SU-DHL-6 (cell line): ENCODE measurements around the gene GRIA1.

Source experiments
- H2AFZ ChIP-seq: fragments of 200-600 bp; sonication (generic); 2 replicates; pipeline ENCODE4 v1.6.1; 2014; ENCODE audit warnings: low read depth, mild to moderate bottlenecking, moderate library complexity, mixed read lengths, antibody characterized with exemption, low read length; ENCODE audit not compliant: severe bottlenecking
- H3F3A ChIP-seq: fragments of 200-600 bp; shearing (Covaris generic); 2 replicates; pipeline ENCODE4 v1.6.0; 2016; ENCODE audit warnings: antibody characterized with exemption, mild to moderate bottlenecking; ENCODE audit not compliant: insufficient read depth
- H3K27ac ChIP-seq: fragments of 200-600 bp; sonication (generic); 2 replicates; pipeline ENCODE4 v1.5.1; 2016; ENCODE audit warnings: low read depth, mild to moderate bottlenecking, low read length, moderate library complexity, mixed read lengths
- H3K27me3 ChIP-seq: fragments of 200-600 bp; sonication (generic), shearing (Covaris generic); 2 replicates; pipeline ENCODE4 v1.6.0; 2014; ENCODE audit warnings: mild to moderate bottlenecking, low read length
- H3K36me3 ChIP-seq: fragments of 200-600 bp; sonication (generic); 2 replicates; pipeline ENCODE4 v1.6.1; 2014; ENCODE audit warnings: mild to moderate bottlenecking, low read length, mixed read lengths
- H3K4me2 ChIP-seq: fragments of 300-600, 200-600 bp; shearing (Covaris generic), sonication (generic); 2 replicates; pipeline ENCODE4 v1.6.0; 2014; ENCODE audit warnings: low read length, low read depth, mild to moderate bottlenecking; ENCODE audit not compliant: poor library complexity, severe bottlenecking
- H3K4me3 ChIP-seq: fragments of 200-600 bp; sonication (generic); 2 replicates; pipeline ENCODE4 v1.5.1; 2014; ENCODE audit warnings: antibody characterized with exemption, low read length, mild to moderate bottlenecking, mixed read lengths; ENCODE audit not compliant: insufficient read depth, poor library complexity, severe bottlenecking
- H3K79me2 ChIP-seq: fragments of 200-600 bp; sonication (generic); 2 replicates; pipeline ENCODE4 v1.6.1; 2014; ENCODE audit warnings: mild to moderate bottlenecking, low read length, moderate library complexity; ENCODE audit not compliant: insufficient read depth
- H3K9ac ChIP-seq: fragments of 200-600 bp; sonication (generic); 2 replicates; pipeline ENCODE4 v1.7.0; 2014; ENCODE audit warnings: mild to moderate bottlenecking, low read length
- H3K9me2 ChIP-seq: fragments of 200-600 bp; sonication (generic); replicated peaks from 2 replicates; pipeline ENCODE4 v1.6.1; 2014; ENCODE audit warnings: low read length; ENCODE audit not compliant: insufficient read depth
- H3K9me3 ChIP-seq: fragments of 200-600 bp; sonication (generic); 2 replicates; pipeline ENCODE4 v1.6.1; 2014; ENCODE audit warnings: low read length, mixed read lengths; ENCODE audit not compliant: insufficient read depth
- H4K20me1 ChIP-seq: fragments of 200-600 bp; sonication (generic); 2 replicates; pipeline ENCODE4 v1.6.1; 2014; ENCODE audit warnings: low read depth, mild to moderate bottlenecking, antibody characterized with exemption, low read length, moderate library complexity, mixed read lengths
- CTCF ChIP-seq: fragments of 200-600 bp; sonication (generic); IDR thresholded peaks from one replicate; pipeline ENCODE4 v1.5.1; 2017; ENCODE audit warnings: antibody characterized with exemption, mild to moderate bottlenecking, low read length, moderate library complexity; ENCODE audit not compliant: insufficient read depth, poor library complexity, severe bottlenecking
- EZH2phosphoT487 ChIP-seq: fragments of 200-600 bp; sonication (generic), shearing (Covaris generic); conservative IDR thresholded peaks from 2 replicates; pipeline ENCODE4 v1.6.1; 2018; ENCODE audit warnings: mild to moderate bottlenecking, antibody characterized with exemption, low read length, moderate library complexity, mixed read lengths

The GRIA1 gene

DNA sequence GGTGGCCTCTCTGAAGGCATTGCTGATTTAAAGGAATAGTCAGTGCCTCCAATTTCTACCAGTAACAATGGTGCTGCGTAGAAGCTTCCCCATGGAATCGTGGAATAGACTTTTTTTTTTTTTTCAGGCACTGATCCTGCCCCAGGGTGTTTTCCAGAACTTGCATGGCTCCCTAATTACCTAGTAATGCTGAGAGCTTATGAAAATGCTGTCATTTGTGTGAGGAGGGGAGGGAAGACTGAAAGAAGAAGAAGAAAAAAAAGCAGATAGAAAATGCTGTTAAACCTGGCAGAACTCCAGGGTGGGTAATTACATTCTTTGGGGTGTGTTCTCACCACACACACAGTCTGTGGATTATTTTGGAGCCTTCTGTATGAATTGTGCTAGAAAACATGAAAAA lies 4.8 kb upstream of the GRIA1 start:
- no peak overlapping the region for H2AFZ ChIP-seq
- H3K4me3 ChIP-seq, result no peak overlapping the region
- H3F3A ChIP-seq, result no peaks in the 10 kb centered on the region
- TF ChIP-seq CTCF (no peak), EZH2phosphoT487 (no peak)
- no peaks in the 10 kb centered on the region for H3K36me3 ChIP-seq
- no peaks in the 10 kb centered on the region for H3K27me3 ChIP-seq
- no peak overlapping the region for H3K4me2 ChIP-seq
- no peak overlapping the region for H3K27ac ChIP-seq
- H4K20me1 ChIP-seq, result no peaks in the 10 kb centered on the region
- H3K79me2 ChIP-seq, result no peaks in the 10 kb centered on the region
- H3K9me3 ChIP-seq, result no peaks in the 10 kb centered on the region
- H3K9me2 ChIP-seq, result no peaks in the 10 kb centered on the region; the same call in 1 of the 2 replicates
- H3K9ac ChIP-seq, result no peak overlapping the region

DNA sequence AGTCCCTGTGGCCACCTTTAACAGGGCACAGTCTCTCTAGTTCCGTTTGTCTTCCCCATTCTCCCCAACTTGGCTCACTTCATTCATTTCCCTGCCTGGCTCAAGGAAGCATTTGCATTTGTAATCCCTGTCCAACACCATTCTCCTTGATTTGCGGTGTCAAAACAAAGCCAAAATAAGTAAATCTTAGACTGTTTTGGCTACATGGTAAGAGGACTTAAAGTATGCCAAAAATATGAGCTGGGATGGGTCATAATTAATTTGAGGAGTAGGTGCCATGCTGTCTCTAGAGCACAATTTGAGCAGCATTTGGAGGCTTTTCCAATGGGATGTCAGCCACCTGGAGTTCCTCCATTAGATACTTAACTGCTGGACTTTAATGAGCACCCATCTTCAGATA lies 3.7 kb upstream of the GRIA1 start:
- H3F3A ChIP-seq, result no peaks in the 10 kb centered on the region
- H3K9me3 ChIP-seq, result no peaks in the 10 kb centered on the region
- no peak overlapping the region for H3K4me3 ChIP-seq
- H2AFZ ChIP-seq, result no peak overlapping the region
- no peak overlapping the region for H3K9ac ChIP-seq
- H3K9me2 ChIP-seq, result no peaks in the 10 kb centered on the region; the same call in 1 of the 2 replicates
- TF ChIP-seq CTCF, result no peak
- no peaks in the 10 kb centered on the region for H3K36me3 ChIP-seq
- H3K27ac ChIP-seq, result no peak overlapping the region
- H3K79me2 ChIP-seq, result no peaks in the 10 kb centered on the region
- no peaks in the 10 kb centered on the region for H3K27me3 ChIP-seq
- H3K4me2 ChIP-seq, result no peak overlapping the region
- no peaks in the 10 kb centered on the region for H4K20me1 ChIP-seq

- no peak overlapping the region for H2AFZ ChIP-seq
- no peaks in the 10 kb centered on the region for H3K27me3 ChIP-seq
- H4K20me1 ChIP-seq, result no peaks in the 10 kb centered on the region
- H3K79me2 ChIP-seq, result no peaks in the 10 kb centered on the region
- no peak overlapping the region for H3K4me3 ChIP-seq
- H3K27ac ChIP-seq, result no peak overlapping the region
- TF ChIP-seq CTCF, result no peak
- TF ChIP-seq EZH2phosphoT487, result no peak
- no peak overlapping the region for H3K9ac ChIP-seq
- H3K9me3 ChIP-seq, result no peaks in the 10 kb centered on the region
- no peaks in the 10 kb centered on the region for H3K36me3 ChIP-seq
- no peaks in the 10 kb centered on the region; the same call in 1 of the 2 replicates for H3K9me2 ChIP-seq
- H3K4me2 ChIP-seq, result no peak overlapping the region
- no peaks in the 10 kb centered on the region for H3F3A ChIP-seq
Measured at GRCh38 chr5:153489611-153490010, 859 bp upstream of the GRIA1 start.
